T-helper 1 cell treated with Interleukin-12 subunit alpha and Interleukin-12 subunit beta and Interleukin-4 antibody, amounts not matched to agents 30 ng/mL and 1 ng/mL, for 36 hours (primary cell): ENCODE measurements around the gene DDX28. TPM values are rescaled to one million over a fixed set of nuclear protein-coding genes. Genes with fewer than 3 reads are reported as not detected.
"Not testable (repeated sequence)": the region's sequence is repeated elsewhere in the genome, so short reads cannot be mapped to it uniquely, and the experiment has no call there.

Source experiments
- intact Hi-C: fragments of 100-400 bp; cut with micrococcal nuclease; formaldehyde crosslinking; loops from one replicate; pipeline ENCODE4 v1.15.1; 2024
- total RNA-seq: library from RNA; stranded (reverse); gene quantifications from 2 replicates; pipeline ENCODE4 v1.2.3, GENCODE V29; 2022

DDX28 gene
- total RNA-seq, 1 donor from 2014 or later = 17.9 TPM

DNA sequence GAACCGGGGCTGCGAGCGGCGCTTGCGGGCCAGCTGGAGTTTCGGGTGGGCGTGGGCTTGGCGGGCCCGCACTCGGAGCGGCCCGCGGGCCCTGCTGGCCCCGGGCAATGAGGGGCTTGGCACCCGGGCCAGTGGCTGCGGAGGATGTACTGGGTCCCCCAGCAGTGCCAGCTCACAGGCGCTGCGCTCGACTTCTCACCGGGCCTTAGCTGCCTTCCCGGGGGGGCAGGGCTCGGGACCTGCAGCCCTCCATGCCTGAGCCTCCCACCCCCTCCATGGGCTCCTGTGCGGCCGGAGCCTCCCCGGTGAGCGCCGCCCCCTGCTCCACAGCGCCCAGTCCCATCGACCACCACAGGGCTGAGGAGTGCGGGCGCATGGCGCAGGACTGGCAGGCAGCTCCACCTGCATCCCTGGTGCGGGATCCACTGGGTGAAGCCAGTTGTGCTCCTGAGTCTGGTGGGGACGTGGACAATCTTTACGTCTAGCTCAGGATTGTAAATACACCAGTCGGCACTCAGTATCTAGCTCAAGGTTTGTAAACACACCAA lies 24.7 kb downstream of the DDX28 start:
- intact Hi-C loops = not testable (repeated sequence)

DNA sequence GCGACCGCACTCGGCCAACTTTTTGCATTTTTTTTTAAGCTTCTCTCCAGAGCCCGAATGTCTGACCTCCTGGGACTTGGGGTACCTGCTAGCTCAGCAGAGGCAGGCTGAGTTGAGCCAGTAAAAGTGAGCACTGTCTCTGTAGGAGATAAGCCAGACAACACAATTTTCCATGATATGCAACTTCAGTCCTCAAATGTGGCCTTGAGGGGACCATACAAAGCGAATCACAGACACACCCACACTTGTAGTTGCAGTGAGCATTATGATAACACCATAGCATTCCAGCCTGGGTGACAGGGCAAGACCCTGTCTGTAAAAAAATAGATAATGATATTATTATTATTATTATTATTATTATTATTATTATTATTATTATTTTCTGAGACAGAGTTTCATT lies 26.4 kb downstream of the DDX28 start:
- intact Hi-C loops = no loop called here

DNA sequence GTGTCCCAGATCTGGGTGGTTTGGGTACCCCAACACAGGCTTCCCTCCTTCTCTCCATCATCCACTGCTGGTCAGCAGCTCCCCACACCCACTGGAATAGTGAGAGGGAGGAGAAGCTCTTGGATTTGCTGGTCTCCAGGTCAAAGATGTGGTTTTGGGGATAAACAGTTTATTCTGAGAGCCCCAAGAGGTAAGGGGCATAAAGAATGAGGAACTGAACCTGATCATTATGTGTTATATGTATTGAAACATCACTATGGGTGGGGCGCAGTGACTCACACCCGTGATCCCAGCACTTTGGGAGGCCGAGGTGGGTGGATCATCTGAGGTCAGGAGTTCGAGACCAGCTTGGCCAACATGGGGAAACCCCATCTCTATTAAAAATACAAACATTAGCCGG lies 27.6 kb downstream of the DDX28 start:
- intact Hi-C loops = no loop called here

DNA sequence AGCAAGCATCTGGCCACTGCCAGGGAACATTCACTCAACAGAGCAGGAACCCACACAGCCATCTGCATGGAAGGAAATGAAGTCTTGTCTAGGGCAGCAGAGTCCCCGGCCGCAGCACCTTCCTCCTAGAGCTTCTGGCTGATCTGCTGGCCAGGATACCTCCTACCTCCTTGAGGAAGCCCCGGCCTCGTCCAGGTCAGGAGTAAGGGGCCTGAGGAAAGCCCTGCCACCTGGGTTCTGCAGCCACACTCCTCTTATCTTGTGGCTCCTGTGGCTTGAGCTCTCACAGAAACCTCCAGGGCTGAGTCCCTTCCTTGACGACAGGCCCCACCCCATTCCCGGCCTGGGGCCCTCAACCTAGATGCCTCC lies 29.0 kb downstream of the DDX28 start:
- intact Hi-C loops = not testable (repeated sequence)

DNA sequence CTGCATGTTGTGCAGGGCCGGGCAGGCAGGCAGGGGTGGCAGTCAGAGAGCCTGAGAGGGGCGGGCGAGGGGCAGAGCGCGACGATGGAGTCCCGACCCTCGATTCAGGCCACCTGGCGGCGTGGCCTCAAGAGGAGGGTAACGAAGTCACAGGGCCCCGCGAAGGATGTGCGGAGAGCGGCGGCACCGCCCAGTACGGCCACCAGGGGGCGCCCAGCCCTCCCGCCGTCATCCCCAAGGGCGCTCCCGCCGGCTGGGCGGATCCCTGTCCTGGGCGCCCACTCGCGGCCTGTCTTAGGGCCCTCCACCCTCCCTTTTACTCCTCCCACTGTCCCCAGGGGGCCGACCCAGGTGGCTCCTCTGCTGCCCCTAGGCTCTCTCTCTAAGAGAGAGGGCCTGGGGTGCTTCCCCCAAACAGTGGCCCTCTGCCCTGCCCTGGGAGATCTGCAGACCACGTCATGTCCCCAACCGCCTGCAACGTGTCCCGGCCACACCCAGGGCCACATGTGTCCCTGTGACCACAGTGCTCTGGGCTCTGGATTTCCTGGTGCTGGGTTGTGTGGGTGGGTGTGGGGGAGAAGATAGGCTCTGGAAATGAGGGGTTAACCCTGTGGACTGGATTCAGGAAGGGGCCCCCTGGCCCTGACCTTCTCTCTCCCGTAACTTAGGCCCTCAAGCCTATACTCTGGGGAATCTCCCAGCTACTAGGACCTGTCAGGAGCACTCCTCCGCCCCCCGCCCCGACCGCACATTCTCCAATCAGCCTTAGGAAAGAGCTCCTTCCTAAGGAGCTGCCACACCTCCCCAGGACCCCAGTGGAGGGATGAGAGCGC lies 29.6 kb downstream of the DDX28 start:
- intact Hi-C loops = loop anchor here (1.0 kb wide), 10 partner anchors 10 to 472 kb away; partner anchors contain the start of genes DDX28, DUS2 and NFATC3

DNA sequence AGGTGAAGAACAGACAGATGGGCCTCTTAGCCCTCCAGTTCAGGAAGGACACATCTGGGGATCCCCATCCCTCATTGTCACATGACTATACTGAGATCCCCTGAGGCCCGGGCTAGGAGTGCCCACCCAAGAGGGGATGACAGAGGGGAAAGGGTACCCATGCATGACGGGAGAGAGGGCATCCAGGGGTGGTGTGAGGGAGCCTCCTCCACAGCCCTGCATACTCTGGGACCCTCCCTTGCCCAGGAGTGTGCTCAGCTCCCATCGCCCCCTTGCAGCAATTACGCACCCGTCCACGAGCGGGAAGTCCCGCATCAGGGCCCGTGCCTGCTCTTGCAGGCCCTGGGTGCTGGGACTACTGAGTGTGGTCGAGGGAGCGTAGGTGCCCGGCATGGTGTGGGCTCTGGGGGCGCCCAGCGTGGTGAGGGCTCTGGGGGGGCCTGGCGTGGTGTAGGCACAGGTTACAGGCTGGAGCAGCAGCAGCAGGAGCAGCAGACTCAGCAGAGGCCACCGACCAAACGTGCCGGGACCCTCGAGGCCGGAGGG lies 30.3 kb downstream of the DDX28 start:
- intact Hi-C loops = loop anchor here (1.0 kb wide), 10 partner anchors 9 to 471 kb away; partner anchors contain the start of genes DDX28, DUS2 and NFATC3

DNA sequence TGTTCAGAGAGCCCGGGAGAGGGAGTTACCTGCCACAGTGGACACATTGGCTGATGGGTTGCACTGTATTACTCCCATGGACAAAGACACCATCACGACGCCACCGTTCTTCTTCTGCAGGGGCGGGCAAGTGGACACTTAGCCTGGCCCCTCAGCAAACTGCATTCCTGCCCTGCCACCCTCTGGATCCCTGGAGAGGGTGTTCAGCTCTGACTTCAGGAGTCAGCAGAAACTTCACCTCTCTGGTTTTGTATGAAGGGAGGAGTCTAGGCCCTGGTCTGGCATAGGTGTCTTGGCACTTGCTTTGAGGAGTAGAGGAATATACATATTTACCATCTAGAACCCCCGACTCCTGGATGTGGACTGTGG lies 33.0 kb downstream of the DDX28 start:
- intact Hi-C loops = no loop called here

DNA sequence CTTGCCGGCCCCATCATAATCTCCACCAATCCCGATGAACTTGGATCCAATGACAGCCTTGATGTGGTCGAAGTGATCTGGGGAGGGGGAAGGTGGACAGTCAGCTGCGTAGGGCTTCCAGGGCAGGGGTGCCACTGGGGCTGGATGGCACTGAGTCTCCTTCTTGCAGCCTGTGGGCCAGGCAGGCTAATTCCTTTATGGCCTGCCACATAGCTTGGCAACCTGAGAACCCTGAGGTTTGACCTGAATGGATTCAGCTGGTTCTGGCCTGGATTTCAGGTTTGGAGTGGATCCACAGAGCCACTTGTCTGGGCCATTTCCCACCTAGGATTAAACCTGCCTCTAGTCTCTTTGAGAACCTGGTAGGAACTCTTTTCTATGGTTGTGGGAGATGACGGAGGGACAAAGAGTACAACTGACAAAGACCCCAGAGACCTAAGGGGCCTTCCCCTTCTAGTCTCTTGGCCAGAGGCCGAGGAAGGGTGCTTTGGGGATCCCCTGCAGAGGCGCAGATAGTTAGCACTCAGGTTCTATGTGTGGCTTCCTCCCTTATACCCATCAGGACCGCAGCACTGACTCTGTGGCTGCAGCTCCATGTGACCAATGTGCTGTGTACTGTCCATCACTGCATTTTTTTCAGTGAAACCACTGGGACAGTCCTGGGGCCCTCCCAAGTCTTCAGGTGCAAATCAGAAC lies 33.6 kb downstream of the DDX28 start:
- intact Hi-C loops = no loop called here

DNA sequence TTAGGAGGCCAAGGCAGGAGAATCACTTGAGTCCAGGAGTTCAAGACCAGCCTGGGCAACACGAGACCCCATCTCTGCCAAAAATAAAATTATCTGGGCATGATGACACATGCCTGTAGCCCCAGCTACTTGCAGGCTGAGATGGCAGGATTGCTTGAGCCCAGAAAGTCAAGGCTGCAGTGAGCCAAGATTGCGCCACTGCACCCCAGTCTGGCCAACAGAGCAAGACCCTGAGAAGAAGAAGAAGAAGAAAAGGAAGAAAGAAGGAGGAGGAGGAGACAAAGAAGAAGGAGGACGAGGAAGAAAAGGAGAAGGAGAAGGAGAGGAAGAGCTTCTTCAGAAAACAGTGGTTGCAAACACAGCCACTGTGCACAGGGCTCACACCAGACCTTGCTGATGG lies 34.4 kb downstream of the DDX28 start:
- intact Hi-C loops = no loop called here

DNA sequence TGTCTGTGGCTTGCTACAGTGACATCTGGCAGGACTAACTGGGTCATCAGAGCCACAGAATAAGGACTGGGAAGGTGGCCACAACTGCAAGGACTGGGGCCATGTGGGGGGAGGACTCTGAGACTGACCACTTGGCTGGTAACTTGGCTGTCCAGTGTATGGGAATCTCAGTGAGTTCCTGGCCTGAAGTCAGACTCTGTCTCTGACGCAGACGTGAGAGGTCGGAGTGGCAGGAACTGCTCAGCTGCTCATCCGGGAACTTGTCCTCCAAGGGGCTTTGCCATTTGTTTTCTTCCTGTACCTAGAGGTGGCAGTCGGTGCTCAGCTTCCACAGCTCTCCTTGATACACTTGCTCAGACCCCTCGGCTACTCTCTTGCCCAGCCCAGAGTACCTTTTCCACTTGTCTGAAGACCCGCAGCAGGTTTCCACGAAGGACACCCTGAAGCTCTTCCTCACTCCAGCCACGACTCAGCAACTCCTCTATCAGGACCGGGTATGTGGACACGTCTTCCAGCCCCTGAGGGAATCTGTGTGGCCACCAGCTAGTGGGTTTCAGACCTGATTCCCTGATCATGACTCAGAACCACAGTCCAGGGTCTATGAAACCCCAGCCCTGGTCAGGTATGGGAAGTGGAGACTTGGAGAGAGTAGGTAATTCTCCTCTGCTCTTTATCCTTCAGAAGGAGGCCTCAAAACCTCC lies 35.4 kb downstream of the DDX28 start:
- intact Hi-C loops = no loop called here

DNA sequence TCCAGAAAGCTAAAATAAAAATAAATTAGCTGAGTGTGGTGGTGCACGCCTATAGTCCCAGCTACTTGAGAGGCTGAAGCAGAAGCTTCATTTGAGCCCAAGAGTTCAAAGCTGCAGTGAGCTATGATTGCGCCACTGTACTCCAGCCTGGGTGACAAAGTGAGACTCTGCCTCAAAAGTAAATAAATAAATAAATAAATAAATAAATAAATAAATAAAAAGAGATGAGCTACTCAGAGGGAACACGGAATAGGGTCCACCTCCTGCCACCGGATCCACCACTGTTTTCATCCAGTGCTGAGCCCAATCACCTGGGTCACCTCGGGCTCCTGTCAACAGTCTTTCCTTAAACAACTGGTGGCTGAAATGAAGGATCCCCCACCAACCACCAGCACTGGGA lies 36.1 kb downstream of the DDX28 start:
- intact Hi-C loops = no loop called here

DNA sequence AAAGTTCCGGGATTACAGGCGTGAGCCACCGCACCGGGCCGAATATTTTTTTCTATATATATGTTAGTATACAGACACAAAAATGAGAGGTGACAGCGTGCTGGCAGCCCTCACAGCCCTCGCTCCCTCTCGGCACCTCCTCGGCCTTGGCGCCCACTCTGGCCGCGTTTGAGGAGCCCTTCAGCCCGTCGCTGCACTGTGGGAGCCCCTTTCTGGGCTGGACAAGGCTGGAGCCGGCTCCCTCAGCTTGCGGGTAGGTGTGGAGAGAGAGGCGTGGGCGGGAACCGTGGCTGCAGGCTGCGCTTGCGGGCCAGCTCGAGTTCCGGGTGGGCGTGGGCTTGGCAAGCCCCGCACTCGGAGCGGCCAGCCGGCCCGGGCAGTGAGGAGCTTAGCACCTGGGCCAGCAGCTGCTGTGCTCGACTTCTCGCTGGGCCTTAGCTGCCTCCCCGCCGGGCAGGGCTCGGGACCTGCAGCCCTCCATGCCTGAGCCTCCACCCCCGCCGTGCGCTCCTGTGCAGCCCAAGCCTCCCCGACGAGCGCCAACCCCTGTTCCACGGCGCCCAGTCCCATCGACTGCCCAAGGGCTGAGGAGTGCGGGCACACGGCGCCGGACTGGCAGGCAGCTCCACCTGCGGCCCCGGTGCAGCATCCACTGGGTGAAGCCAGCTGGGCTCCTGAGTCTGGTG lies 40.9 kb downstream of the DDX28 start:
- intact Hi-C loops = no loop called here

DNA sequence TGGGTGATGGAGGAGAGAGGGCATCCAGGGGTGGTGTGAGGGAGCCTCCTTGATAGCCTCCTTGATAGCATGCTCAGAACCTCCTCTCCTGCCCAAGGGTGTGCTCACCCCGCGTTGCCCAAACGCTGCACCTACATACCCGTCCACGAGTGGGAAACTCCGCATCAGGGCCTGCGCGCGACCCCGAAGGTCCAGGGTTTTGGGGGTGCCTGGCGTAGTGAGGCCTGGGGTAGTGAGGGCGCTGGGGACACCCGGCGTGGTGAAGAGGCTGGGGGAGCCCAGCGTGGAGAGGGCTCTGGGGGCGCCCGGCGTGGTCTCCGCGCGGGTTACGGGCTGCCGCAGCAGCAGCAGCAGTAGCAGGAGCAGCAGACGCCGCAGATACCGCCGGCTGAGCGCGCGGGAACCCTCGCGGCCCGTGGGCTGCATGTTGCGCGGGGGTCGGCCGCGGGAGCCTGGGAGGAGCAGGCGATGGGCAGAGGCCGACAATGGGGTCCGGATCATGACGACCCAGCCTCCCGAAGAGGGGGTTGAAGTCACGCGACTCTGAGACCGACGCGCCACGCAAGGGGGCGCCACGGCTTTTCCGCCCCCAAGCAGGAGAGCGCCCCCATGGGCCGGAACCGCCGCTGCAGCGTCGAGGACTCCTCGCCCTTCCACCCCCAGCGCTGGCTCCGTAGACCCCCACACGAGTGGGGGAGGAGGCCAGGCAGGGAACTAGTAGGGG lies 42.9 kb downstream of the DDX28 start, which contains the start of gene DPEP3:
TSS of gene DPEP3 (minus strand) at position 545 of the 724 bp plus-strand sequence. CDS start at position 426, 119 bp downstream.
- intact Hi-C loops = no loop called here

DNA sequence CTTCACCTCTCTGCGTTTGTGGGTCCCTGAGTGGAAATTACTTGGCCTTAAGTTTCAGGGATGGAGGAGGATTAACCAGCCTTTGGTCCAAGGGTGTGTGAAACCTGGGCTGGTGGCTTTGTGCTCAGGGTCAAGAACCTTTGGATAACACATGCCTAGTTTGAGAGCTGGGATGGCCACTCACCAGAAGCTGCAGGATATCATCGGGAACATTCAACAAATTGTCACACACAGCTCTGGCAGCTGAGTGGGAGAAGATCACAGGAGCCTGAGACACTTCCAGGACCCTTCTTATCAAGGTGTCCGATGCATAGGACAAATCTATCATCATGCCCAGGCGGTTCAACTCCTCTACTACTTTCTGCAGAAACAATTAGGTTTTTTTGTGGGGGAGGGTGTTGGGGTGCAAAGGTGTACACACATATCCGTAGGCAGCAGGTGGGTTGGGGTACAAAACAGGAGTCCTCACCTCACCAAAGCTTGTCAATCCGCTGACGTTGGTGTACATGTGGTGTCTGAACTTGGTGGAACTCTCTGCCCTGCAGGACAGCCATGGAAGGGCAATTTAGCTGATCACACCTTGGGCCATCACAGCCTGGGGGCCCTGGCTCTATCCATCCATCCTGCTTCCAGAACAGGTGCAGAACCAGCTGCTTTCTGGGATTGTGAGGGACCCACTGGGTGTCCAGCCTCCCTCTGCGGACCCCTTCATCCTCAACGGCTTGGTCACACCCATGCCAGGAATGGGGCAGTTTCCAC lies 45.4 kb downstream of the DDX28 start:
- intact Hi-C loops = no loop called here

DNA sequence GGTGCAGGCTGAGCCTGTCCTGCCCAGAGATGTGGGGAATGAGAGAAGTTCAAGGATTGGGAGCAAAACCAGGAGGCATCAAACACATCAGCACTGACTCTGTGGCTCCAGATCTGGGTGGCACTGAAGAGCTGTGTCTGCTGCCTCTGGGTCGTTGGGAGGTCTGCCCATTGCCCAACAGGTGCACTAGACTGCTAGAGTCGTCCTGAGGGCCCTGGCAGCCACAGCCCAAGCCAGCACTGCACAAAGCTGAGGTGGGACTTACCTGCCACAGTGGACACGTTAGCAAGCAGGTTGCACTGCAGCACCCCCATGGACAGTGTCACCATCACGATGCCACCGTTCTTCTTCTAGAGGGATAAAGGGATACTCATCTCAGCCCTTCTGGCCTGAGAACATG lies 46.0 kb downstream of the DDX28 start:
- intact Hi-C loops = no loop called here

DNA sequence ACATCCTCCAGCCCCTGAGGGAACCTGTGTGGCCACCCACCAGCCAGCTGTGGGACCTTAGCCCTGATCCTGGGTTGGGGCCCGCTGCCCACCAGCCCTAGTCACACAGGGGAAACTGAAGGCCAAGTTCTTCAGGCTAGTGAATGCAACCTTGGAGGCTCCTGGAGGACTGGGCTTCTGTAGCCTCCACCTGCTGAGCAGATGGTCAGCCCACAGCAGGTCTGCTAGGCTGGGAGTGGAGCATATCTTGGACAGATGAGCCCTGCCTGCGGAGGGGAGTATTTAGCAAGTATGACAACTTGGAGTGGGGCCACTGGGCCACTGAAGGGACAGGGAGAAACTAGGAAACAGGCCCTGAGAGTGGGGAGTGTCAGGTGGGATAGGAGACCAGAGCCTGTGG lies 46.8 kb downstream of the DDX28 start:
- intact Hi-C loops = no loop called here

DNA sequence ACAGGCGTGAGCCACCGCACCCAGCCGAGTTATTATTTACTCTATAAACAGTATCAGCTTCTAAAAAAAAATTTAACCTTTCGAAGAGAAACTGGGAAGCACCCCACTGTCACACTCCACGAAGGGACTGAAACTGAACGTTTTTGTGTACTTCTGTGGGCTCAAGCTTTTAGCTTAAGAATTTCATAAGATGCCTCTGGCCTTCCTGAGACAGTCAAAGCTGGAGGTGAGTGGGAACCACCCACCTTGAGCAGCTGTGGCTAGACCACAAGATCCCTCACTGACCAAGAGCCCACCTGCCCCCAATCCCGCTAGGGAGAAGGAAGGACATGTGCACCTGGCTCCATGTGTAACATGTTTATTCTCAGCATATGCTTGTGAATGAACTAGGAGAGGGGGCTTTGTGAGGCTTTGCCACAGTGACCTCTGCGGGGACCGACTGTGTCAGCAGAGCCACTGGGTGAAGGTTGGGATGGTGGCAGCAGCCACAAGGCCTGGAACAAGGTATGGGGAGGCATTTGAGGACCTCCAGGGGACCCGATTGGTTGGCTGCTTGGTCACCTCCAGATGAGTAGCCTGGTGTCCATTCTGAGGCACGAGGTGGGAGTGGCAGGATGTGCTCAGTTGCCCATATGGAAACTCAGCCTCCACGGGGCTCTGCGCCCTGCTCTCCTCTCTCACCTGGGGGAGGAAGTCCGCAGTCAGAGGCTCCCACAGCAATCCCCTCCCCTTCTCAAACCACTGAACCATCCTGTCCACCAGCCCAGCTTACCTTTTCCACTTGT lies 47.5 kb downstream of the DDX28 start:
- intact Hi-C loops = no loop called here

DNA sequence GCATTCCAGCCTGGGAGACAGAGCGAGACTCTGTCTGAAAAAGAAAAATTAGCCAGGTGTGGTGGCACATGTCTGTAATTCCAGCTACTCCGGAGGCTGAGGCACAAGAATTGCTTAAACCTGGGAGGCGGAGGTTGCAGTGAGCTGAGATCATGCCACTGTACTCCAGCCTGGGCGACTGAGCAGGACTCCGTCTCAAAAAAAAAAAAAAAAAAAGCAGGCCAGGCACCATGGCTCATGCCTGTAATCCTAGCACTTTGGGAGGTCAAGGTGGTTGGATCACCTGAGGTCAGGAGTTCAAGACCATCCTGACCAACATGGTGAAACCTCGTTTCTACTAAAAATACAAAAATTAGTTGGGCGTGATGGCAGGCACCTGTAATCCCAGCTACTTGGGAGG lies 50.7 kb downstream of the DDX28 start:
- intact Hi-C loops = not testable (repeated sequence)

DNA sequence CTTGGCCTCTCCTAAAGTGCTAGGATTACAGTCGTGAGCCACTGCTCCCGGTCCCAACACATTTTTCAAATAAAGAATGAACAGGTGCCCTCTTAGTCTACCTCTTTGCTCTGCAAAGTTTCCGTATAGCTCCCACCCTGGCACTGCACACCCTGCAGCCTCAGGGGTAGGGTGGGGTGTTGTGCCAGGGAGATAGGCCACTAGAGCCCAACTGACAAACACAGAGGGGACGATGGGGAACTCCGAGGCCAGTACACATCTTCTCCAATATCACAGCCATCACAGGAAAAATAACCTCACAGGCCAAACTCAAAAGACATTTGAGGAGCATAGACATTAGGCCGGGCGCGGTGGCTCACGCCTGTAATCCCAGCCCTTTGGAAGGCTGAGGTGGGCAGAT lies 51.9 kb downstream of the DDX28 start:
- intact Hi-C loops = no loop called here
